PC-3 (cell line): Measurements from ENCODE around the gene JPT1. TPM values are rescaled to one million over a fixed set of nuclear protein-coding genes. Genes with fewer than 3 reads are reported as not detected.

Experiments used
- ATAC-seq: fragments of 200-7000 bp; cut with Tn5 transposase; 2 replicates; pipeline ENCODE4 v1.9.1; 2020; ENCODE audit warnings: mild to moderate bottlenecking, moderate library complexity
- BruUV-seq: library from RNA; stranded (reverse); fragments of 400-500 nt; replicated peaks from 2 replicates; lab custom pipeline; 2021; lab: Mats Ljungman, UMichigan
- CTCF ChIA-PET: fragments of 300-600 bp; sonication (Branson Sonifier 250); formaldehyde crosslinking; loops from one replicate; lab custom pipeline; 2022; ENCODE audit warnings: antibody characterized with exemption; lab: Charles Lee
- POLR2A ChIA-PET: fragments of 300-600 bp; sonication (Branson Sonifier 250); formaldehyde crosslinking; loops from one replicate; lab custom pipeline; 2022; ENCODE audit warnings: antibody characterized with exemption; ENCODE audit not compliant: unreplicated experiment; lab: Charles Lee
- DNase-seq: peaks from one replicate; pipeline ENCODE4 v3.0.0-alpha.2; 2015
- H2AFZ ChIP-seq: fragments of 300-600 bp; sonication (generic); 2 replicates; pipeline ENCODE4 v1.6.0; 2016; ENCODE audit warnings: antibody characterized with exemption, low read length
- H3F3A ChIP-seq: fragments of 300-600 bp; sonication (generic); one replicate; pipeline ENCODE4 v1.6.0; 2017; ENCODE audit warnings: antibody characterized with exemption, low read length, control low read depth, mild to moderate bottlenecking; ENCODE audit not compliant: unreplicated experiment
- H3K27ac ChIP-seq: fragments of 300-600 bp; sonication (generic); 2 replicates; pipeline ENCODE4 v1.5.1; 2016; ENCODE audit warnings: mild to moderate bottlenecking, low read length
- H3K27me3 ChIP-seq: fragments of 300-600 bp; sonication (generic); 2 replicates; pipeline ENCODE4 v1.6.1; 2016; ENCODE audit warnings: low read length, mixed read lengths
- H3K36me3 ChIP-seq: fragments of 300-600 bp; sonication (generic); 2 replicates; pipeline ENCODE4 v1.6.1; 2016; ENCODE audit warnings: low read depth, mixed run types, low read length, mixed read lengths
- H3K4me1 ChIP-seq: fragments of 300-600 bp; sonication (generic); 2 replicates; pipeline ENCODE4 v1.5.1; 2016; ENCODE audit warnings: low read length; ENCODE audit not compliant: insufficient read depth
- H3K4me2 ChIP-seq: fragments of 300-600 bp; sonication (generic); 2 replicates; pipeline ENCODE4 v1.6.0; 2016; ENCODE audit warnings: low read length
- H3K4me3 ChIP-seq: fragments of 300-600 bp; sonication (generic); 2 replicates; pipeline ENCODE4 v1.5.1; 2016; ENCODE audit warnings: mild to moderate bottlenecking, low read length, mixed read lengths
- H3K79me2 ChIP-seq: fragments of 300-600 bp; sonication (generic); 2 replicates; pipeline ENCODE4 v1.6.1; 2017; ENCODE audit warnings: low read length, mixed read lengths
- H3K9ac ChIP-seq: fragments of 300-600 bp; sonication (generic); 2 replicates; pipeline ENCODE4 v1.6.0; 2016; ENCODE audit warnings: mild to moderate bottlenecking, low read length
- H3K9me2 ChIP-seq: fragments of 300-600 bp; sonication (generic); replicated peaks from 2 replicates; pipeline ENCODE4 v1.6.1; 2016; ENCODE audit warnings: mixed run types, low read length, mixed read lengths
- H3K9me3 ChIP-seq: fragments of 300-600 bp; sonication (generic); 2 replicates; pipeline ENCODE4 v1.6.1; 2016; ENCODE audit warnings: low read length, mixed read lengths
- H4K20me1 ChIP-seq: fragments of 300-600 bp; sonication (generic); 2 replicates; pipeline ENCODE4 v1.6.1; 2016; ENCODE audit warnings: low read length, mixed read lengths
- EZH2 ChIP-seq: fragments of 300-600 bp; sonication (generic); IDR thresholded peaks from one replicate; pipeline ENCODE4 v1.6.1; 2017; ENCODE audit warnings: antibody characterized with exemption, mild to moderate bottlenecking, low read length; ENCODE audit not compliant: unreplicated experiment
- EZH2phosphoT487 ChIP-seq: fragments of 300-600 bp; sonication (generic); IDR thresholded peaks from 2 replicates; pipeline ENCODE4 v1.6.1; 2018; ENCODE audit warnings: mild to moderate bottlenecking, antibody characterized with exemption, low read length, borderline replicate concordance
- intact Hi-C: fragments of 100-400 bp; cut with micrococcal nuclease; formaldehyde crosslinking; loops from 2 replicates; pipeline ENCODE4 v1.9.0; 2023
- total RNA-seq: library from RNA; depleted of rRNA; stranded (reverse); fragments of >200 nt; gene quantifications from 2 replicates; pipeline ENCODE4 v1.2.3, GENCODE V29; 2014
- TF ChIP-seq, protein P1 (sequence below): fragments of 300-600 bp; sonication (generic); conservative IDR thresholded peaks from 2 replicates; pipeline ENCODE4 v1.5.1; 2017; ENCODE audit warnings: antibody characterized with exemption, low read depth, mild to moderate bottlenecking, low read length

The JPT1 gene
- total RNA-seq, 1 experiment from 2014 or later = 674 TPM

DNA sequence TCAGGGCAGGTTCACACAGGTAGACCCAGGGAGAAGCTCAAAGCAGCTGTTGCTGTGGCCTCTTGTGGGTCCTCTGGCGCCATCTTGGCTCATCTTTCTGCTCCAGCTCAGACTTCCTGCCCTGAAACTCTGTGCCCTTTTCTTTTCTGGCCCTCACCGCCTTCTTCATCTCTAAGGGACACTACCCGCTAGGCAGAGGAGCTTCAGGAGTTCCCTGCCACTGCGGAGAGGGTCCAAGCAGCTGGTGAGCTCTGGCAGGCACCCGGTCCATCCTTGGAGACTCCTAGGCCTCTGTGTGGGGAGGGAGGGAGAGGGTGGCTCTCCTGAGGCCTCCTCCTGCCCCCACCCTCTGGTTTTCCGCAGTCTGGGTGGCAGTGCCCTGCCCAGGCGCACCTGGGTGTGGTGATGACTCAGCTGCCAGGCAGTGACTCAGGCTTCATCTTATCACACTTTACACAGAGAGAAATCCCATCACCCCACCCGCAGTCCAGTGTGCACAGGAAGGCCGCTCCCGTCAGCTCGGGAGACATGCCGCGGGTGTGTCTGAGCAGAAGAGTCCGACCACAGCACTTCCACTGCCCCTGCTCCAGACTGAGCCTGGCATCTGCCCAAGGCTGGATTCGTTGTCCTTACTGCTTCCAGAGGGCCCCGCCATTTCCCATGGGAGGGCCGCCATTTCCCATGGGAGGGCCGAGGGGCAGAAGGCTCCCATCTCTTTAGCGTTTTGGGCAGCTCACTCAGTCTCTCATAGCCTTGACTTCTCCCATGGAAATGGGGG is 30.1 kb downstream of the JPT1 start:
- CTCF ChIA-PET = interaction anchor here (0.5 to 1.7 kb wide), 3 partner anchors 10 to 252 kb away, joined by 6 to 18 read pairs (median 8); no protein-coding TSS in a partner anchor
- POLR2A ChIA-PET = interaction anchor here (0.5 to 1.0 kb wide), 3 partner anchors 47 to 136 kb away, joined by 3 to 7 read pairs (median 4); no protein-coding TSS in a partner anchor
- peak overlapping the region; percentile 94 for H3K27ac ChIP-seq
- peak overlapping the region; percentile 59 for H3K4me2 ChIP-seq
- TF ChIP-seq EZH2 (no peak), EZH2phosphoT487 (no peak)
- TF ChIP-seq, protein P1, sequence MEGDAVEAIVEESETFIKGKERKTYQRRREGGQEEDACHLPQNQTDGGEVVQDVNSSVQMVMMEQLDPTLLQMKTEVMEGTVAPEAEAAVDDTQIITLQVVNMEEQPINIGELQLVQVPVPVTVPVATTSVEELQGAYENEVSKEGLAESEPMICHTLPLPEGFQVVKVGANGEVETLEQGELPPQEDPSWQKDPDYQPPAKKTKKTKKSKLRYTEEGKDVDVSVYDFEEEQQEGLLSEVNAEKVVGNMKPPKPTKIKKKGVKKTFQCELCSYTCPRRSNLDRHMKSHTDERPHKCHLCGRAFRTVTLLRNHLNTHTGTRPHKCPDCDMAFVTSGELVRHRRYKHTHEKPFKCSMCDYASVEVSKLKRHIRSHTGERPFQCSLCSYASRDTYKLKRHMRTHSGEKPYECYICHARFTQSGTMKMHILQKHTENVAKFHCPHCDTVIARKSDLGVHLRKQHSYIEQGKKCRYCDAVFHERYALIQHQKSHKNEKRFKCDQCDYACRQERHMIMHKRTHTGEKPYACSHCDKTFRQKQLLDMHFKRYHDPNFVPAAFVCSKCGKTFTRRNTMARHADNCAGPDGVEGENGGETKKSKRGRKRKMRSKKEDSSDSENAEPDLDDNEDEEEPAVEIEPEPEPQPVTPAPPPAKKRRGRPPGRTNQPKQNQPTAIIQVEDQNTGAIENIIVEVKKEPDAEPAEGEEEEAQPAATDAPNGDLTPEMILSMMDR = peak; percentile 40
- peak overlapping the region; percentile 2; the same call in 1 of the 2 replicates for H3K4me3 ChIP-seq
- H3K9me3 ChIP-seq = no peaks in the 10 kb centered on the region
- no peaks in the 10 kb centered on the region for H3K27me3 ChIP-seq
- DNase-seq = peak; percentile 100
- BruUV-seq = no TSS peak
- peak overlapping the region; percentile 82 for H3K9ac ChIP-seq
- H4K20me1 ChIP-seq = no peaks in the 10 kb centered on the region
- peaks cover 24% of the 10 kb centered on the region for H3K4me1 ChIP-seq
- peaks cover 11% of the 10 kb centered on the region for H3K36me3 ChIP-seq
- no peaks in the 10 kb centered on the region for H3K9me2 ChIP-seq
- intact Hi-C loops = loop anchor here (2.0 kb wide), 1 partner anchor 31 kb away; the partner anchor contains the start of gene JPT1
- peak; percentile 96 for ATAC-seq
- peak overlapping the region; percentile 53 for H2AFZ ChIP-seq
- peaks cover 3% of the 10 kb centered on the region for H3F3A ChIP-seq
- peaks cover 50% of the 10 kb centered on the region for H3K79me2 ChIP-seq

DNA sequence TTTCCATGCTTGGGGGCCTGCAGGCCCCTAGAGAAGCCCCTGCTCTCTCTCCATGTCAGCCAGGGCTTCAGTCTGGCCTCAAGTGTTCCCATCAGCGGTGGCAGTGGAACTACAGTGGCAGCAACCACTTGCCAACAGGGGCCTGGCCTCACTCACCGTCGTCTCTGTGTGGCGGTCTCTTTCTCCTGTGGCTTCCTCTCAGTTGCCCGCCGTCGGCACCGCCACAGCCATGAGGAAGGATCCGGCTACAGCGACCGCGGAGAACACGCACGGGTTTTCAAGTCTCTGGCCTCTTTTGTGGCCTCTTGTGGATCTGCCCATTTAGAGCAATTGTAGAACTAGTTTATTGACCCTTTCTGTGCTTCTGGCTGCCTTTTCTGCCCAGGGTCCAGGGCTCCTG is 36.0 kb downstream of the JPT1 start:
- Histone ChIP-seq H2AFZ (no peak overlapping the region), H3K9me3 (no peaks in the 10 kb centered on the region), H3K4me3 (no peak overlapping the region), H3F3A (peaks cover 3% of the 10 kb centered on the region), H3K36me3 (peaks cover 27% of the 10 kb centered on the region; the same call in 1 of the 2 replicates), H3K27me3 (no peaks in the 10 kb centered on the region), H3K79me2 (peaks cover 62% of the 10 kb centered on the region), H3K4me1 (peaks cover 16% of the 10 kb centered on the region), H3K9me2 (no peaks in the 10 kb centered on the region), H3K27ac (no peak overlapping the region), H3K4me2 (no peak overlapping the region), H4K20me1 (no peaks in the 10 kb centered on the region), H3K9ac (no peak overlapping the region)
- DNase-seq (no peak), ATAC-seq (no peak)
- TF ChIP-seq, protein P1 = no peak
- TF ChIP-seq EZH2phosphoT487 (no peak), EZH2 (no peak)
- BruUV-seq = no TSS peak
- CTCF ChIA-PET = interaction anchor here (0.6 kb wide), 1 partner anchor 12 kb away, joined by 3 read pairs; no protein-coding TSS in a partner anchor
- intact Hi-C loops = loop anchor here (10.0 kb wide), 1 partner anchor 296 kb away; no protein-coding TSS in a partner anchor
- POLR2A ChIA-PET = interaction anchor here (0.6 kb wide), 1 partner anchor 30 kb away, joined by 4 read pairs; no protein-coding TSS in a partner anchor
